HG03103 (cell line): Measurements from ENCODE around the gene DDI2.
"Not testable (repeated sequence)": the region's sequence is repeated elsewhere in the genome, so short reads cannot be mapped to it uniquely, and the experiment has no call there.

Source experiments
- ATAC-seq: cut with Tn5 transposase; IDR thresholded peaks from one replicate; pipeline ENCODE4 v1.9.1; 2021; ENCODE audit warnings: low read depth; ENCODE audit not compliant: unreplicated experiment

The DDI2 gene

DNA sequence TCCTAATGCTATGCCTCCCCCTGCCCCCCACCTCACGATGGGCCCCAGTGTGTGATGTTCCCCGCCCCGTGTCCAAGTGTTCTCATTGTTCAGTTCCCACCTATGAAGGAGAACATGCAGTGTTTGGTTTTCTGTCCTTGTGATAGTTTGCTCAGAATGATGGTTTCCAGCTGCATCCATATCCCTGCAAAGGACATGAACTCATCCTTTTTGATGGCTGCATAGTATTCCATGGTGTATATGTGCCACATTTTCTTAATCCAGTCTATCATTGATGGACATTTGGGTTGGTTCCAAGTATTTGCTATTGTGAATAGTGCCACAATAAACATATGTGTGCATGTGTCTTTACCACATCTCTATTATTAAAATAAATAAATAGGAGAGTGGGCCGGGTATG is 82.1 kb downstream of the DDI2 start:
- not testable (repeated sequence) for ATAC-seq

DNA sequence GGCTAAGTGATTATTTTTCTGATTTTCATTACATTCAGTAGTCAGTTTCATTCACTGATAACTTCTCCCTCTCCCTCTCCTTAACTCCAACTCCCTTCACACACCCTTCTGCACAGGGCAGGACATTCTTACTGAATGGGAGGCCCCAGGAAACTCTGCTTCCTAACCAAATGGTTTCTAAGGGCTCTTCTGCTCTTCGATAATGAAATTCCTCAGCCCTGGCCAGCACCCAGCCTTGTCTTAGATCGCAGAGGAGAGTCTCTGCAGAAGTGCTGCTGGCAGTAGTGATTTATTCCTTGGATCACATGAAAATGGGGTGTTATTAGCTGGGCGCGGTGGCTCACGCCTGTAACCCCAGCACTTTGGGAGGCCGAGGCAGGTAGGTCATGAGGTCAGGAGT is 83.2 kb downstream of the DDI2 start:
- ATAC-seq, result no peak

DNA sequence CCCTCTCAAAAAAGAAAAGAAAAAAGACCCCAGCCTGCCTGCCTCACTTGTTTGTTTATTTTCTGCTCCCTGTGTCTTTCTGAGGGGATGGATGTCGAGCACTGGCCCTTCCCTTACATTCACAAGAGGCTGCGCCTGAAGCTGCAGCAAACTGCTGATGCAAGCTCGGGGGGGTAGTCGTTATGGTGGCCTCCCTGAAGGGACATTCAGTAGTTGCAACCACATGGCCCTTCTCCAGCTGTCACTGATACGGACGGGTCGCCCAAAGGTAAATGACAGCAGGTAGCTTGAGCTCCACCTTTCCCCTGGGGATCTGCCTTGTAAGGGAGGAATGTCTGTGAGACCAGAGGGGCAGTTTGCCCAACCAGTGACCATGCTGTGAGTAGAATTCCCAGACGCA is 84.5 kb downstream of the DDI2 start:
- no peak for ATAC-seq

DNA sequence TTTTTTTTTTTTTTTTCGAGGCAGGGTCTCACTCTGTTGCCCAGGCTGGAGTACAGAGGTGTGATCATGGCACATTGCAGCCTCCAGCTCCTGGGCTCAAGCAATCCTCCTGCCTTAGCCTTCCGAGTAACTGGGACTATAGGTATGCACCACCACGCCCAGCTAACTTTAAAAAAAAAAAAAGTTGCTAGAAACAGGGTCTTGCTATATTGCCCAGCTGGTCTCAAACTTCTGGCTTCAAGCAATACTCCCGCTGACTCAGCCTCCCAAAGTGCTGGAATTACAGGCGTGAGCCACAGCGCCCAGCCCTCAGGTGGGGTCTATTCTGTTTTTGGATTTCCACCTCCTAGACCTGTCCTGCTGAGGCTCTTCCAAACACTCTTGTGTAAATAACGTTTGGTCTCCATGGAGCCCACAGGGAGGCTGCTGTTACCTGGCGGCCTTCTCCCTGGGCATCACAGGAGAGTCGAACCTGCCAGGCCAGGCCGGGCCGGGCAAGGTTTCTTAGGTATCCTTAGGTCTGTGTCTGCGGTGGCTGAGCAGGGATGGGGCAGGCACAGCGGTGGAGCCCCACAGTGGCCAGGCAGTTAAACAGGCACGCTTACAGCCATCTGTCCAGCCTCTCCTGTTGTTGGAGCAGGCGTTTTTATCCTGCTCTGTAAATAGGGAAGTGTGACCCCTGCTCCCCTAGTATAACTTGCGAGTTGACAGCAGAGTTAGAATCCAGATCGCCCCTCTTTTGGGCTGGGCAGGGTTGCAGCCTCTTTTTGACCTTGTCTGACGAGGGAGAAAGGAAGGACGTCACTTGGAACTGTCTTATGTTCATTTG is 85.7 kb downstream of the DDI2 start:
- no peak for ATAC-seq

DNA sequence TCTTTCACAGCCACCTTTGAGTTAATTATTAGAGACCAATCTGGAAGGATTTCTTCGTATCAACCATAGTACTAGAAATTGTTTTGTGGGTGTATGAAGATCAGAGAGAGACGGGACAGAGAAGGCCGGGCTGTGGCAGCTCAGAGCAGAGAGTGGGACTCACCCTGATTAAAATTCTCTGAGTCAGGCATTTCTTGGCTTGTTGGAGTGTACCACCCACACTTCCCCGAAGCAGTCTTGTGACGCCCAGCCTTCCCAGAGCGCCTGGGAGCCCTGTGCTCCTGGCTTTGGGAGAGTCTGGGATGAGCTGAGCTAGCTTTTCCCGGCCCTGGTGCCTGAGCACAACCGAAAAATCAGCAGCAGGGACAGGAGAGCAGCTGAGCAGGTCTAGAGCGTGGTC is 86.3 kb downstream of the DDI2 start:
- ATAC-seq, result no peak

DNA sequence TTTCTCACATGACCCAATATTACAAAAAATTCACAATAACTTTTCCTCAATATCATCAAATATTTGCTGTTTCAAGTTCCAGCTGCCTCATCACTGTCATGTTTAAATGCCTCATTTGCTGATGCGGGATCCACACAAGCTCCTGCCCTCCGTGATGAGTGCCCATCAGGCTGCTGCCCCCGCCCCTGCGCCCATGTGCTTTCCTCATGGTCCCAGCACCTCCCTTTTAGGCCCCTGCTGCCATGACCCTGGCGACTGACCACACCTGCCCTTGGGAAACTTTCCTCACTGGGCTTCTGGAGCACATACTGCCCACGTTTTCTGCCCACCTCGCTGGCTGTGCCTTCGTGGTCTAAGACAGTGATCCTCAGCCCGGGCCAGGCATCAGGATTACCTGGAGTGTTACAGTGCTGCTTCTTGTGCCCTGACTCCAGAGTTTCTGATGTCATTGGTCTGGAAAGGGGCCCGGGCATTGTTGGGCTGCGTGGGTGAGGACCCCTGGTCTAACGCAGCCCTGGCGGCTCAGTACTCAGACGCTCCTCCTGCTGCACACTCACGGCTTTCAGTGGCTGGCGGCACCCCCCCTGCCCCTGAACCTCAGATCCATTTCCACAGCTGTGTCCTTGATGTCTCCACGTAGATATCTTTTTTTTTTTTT is 87.4 kb downstream of the DDI2 start:
- no peak for ATAC-seq

DNA sequence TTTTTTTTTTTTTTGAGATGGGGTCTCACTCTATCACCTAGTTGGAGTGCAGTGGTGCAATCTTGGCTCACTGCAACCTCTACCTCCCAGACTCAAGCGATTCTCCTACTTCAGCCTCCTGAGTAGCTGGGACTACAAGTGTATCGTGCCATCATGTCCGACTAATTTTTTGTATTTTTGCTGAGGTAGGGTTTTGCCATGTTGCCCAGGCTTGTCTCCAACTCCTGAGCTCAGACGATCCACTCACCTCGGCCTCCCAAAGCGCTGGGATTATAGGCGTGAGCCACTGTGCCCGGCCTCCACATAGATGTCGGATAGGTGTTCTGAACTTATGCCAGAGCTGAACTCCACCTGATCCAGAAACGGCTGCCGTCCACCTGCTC is 87.9 kb downstream of the DDI2 start:
- ATAC-seq, result no peak

DNA sequence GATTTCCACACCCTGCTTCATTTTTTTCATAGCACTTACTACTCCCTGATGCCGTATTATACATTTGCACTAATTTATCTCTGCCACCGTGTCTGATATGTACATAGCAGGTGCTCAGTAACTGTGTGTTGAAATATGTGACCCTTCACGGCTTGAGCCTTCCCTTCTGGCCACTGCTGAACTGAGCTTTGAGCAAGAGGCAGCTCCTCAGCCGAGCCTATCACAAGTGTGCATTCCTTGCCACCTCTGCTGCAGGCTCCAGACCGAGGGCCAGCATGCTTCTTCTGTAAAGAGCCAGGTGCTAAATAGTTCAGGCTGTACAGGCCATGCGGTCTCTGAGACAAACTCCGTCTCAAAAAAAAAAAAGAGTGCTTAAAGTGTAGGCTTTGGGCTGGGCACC is 89.5 kb downstream of the DDI2 start:
- no peak for ATAC-seq

DNA sequence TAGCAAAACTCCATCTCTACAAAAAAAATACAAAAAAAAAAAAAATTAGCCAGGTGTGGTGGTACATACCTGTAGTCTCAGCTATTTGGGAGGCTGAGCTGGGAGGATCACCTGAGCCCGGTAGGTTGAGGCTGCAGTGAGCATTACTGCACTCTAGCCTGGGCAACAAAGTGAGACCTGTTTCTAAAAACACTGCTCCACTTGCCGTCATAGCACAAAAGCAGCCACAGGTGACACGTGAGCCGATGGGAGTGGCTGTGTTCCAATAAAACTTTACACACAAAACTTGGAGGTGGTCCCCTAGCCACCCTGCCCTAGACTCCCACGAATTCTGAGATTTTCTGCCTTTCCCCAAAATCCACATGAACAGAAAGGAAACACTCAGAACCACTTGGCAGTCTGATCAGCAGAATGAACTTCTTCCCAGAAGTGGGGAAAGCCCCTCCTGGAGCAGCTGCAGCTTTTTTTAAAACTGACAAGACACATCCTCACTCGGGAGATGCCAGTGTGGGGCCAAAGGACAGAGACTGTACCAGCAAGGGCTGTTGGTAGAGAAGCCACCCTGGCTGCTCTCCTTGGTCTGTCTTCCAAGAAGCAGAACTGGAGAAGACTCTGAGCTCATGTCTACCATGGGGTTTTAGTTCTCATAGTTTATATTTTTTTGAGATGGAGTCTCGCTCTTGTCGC is 90.1 kb downstream of the DDI2 start:
- ATAC-seq, result no peak

DNA sequence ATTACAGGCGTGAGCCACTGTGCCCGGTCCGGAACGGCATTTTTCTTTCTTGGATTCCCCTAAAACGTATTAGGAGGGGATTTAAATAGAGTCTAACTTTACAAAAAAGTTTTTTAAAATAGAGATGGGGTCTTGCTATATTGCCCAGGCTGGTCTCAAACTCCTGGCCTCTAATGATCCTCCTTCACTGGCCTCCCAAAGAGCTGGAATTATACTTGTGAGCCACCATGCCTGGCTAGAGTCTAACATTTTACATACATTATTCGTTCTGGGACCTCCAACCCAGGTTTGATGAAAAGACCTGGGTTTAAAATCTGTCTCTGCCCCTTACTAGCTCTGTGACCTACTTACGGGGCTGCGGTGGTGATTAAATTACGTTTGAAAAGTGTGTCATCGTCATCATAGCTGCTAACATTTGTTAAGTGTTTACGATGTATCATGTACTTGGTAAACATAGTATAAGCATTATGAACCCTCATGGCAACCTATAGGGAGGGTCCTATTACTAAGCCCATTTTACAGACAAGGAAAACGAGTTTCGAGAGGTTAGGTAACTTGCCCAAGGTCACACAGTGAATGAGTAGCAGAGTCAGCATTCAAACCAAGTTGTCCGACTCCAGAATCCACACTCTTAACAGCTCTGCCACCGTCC is 91.4 kb downstream of the DDI2 start:
- ATAC-seq, result no peak

DNA sequence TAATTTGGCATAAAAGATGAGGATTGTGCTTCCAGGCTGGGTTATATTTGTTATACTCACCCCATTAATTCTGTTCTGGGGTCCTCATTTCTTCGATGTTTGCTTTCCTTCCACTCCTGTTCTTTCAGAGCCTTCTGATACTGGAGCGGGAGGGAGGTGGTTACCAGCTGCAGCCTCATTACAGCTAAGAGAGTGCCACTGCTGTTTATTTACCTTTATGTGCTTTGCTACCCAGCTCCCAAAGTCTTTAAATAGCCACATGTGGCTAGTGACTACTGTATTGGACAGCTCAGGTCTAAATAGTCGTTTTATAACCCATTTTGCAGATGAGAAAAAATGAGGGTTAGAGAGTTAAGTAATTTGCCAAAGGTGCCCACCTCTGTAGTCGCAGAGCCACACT is 92.0 kb downstream of the DDI2 start:
- ATAC-seq, result no peak

DNA sequence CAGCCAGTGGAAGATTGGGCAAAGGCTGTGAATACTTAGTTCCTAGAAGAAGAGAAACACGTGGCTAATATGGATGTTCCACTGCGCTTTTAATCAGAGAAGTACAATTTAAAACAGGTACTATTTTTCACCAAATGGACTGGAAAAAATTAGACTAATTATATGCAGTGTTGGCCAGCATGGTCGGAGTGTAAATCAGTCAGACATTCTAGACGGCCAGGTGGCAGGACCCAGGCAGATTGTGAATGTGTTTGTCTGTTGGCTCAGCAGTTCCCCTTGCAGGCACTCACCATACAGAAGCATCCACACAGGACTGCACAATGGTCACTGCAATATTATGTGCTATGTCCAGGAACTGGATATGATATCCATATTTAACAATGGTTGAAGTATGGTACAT is 94.9 kb downstream of the DDI2 start:
- no peak for ATAC-seq

DNA sequence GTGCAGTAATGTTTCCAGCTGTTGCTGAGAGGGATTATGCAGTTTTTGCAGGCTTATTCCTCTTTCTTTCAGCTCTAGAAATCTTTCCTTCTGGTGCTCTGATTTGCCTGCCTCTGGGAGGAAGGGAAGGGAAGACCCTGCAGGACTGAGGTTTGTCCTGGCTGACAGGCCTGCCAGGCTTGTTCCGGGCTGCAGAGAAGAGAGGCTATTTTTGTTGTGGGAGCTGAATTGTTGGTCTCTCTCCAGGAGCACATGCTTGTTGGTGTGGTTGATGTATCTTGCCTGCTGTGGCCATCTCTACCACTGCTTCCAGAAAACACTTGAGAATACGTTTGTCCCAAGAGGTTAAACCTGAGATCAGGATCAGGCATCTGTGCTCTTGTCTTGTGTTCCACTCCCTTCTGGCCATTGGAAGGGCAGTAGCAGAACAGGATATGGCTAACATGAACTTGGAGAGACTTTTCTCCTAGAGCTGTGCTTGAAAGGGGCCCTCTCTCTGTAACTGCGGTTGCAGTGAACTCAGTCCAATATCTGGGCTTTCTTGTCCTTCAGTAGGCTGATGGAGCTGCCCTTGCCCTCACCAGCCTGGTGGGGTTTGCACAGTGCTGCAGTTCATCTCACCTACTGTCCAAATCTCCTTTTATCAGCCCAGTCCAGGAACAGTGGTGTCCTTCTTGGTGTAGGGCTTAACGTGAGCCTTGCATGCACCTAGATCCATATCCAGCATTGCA is 97.3 kb downstream of the DDI2 start:
- no peak for ATAC-seq

DNA sequence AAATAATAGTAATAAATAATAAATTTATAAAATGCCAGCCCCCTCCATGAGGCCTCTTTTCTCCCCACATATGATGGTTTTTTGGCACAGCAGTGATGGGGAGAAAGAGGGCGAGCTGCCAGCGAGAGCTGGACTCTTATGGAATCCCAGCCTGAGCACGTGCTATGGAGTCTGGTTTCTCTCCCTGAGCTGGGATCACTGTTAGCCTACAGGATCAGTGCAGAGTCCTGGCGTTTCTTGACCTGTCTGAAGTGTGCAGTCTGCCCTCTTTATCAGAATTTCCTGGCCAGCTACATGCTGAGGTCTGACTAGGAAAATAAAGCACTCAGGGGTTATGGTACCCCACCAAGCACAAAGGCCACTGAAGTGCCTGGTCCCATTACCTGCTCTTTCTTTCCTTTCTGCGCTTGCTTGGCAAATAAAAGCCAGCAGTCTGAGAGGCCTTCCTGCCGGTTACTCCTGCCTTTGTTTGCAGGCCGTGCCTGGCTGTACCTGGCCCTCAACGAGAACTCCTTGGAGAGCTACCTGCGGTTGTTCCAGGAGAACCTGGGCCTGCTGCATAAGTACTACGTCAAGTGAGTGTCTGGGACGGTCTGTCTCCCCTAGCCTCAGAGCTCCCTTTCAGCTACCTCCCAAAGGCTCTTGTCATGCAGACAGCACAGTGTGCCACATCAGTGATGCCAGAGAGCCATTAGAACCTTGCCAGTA is 100.3 kb downstream of the DDI2 start:
- ATAC-seq, result no peak

DNA sequence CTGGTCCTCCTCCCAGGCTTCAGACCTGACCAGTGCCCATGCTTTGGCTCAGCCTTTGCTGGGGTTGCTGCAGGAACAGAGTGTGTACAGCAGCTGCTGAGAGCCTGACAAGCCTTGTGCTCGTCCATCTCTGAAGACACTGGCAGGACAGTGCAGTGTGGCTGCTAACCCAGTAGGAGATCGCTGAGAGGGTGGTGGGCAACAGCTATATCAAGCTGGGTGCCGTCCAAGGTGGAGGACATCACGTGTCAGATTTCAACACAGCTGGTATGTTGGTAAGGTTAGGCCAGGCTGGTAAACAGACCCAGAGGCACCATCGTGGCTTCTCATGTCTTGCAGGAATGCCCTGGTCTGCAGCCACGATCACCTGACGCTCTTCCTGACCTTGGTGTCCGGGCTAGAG is 100.9 kb downstream of the DDI2 start:
- ATAC-seq, result no peak
